GM23248 (cell line): ENCODE measurements around the gene AP3B1. TPM values are rescaled to one million over a fixed set of nuclear protein-coding genes. Genes with fewer than 3 reads are reported as not detected.

Experiments
- DNase-seq: peaks from one replicate; pipeline ENCODE4 v3.0.0-alpha.2; 2015
- H2AFZ ChIP-seq: fragments of 200-600 bp; sonication (generic); 2 replicates; pipeline ENCODE4 v1.6.1; 2016; ENCODE audit warnings: antibody characterized with exemption
- H3F3A ChIP-seq: fragments of 200-600 bp; sonication (generic); 2 replicates; pipeline ENCODE4 v1.6.1; 2016; ENCODE audit warnings: mild to moderate bottlenecking, antibody characterized with exemption, mixed run types; ENCODE audit not compliant: insufficient read depth
- H3K27ac ChIP-seq: fragments of 200-600 bp; sonication (generic); 2 replicates; pipeline ENCODE4 v1.5.1; 2016; ENCODE audit warnings: mild to moderate bottlenecking
- H3K27me3 ChIP-seq: fragments of 200-600 bp; sonication (generic); replicated peaks from 2 replicates; pipeline ENCODE4 v1.6.1; 2016; ENCODE audit warnings: mild to moderate bottlenecking; ENCODE audit not compliant: insufficient read depth
- H3K36me3 ChIP-seq: fragments of 200-600 bp; sonication (generic); 2 replicates; pipeline ENCODE4 v1.6.1; 2016; ENCODE audit warnings: low read depth, mild to moderate bottlenecking
- H3K4me1 ChIP-seq: fragments of 200-600 bp; sonication (generic); 2 replicates; pipeline ENCODE4 v1.6.1; 2016; ENCODE audit warnings: mild to moderate bottlenecking; ENCODE audit not compliant: insufficient read depth
- H3K4me2 ChIP-seq: fragments of 200-600 bp; sonication (generic); one replicate; pipeline ENCODE4 v1.6.1; 2016; ENCODE audit warnings: mild to moderate bottlenecking; ENCODE audit not compliant: unreplicated experiment
- H3K4me3 ChIP-seq: fragments of 200-600 bp; sonication (generic); 2 replicates; pipeline ENCODE4 v1.5.1; 2016; ENCODE audit warnings: mild to moderate bottlenecking
- H3K79me2 ChIP-seq: fragments of 200-600 bp; sonication (generic); 2 replicates; pipeline ENCODE4 v1.6.1; 2016; ENCODE audit warnings: mild to moderate bottlenecking; ENCODE audit not compliant: insufficient read depth
- H3K9ac ChIP-seq: fragments of 200-600 bp; sonication (generic); 2 replicates; pipeline ENCODE4 v1.6.1; 2016; ENCODE audit warnings: mild to moderate bottlenecking
- H3K9me2 ChIP-seq: fragments of 200-600 bp; sonication (generic); 2 replicates; pipeline ENCODE4 v1.6.1; 2016; ENCODE audit warnings: mixed run types, mild to moderate bottlenecking, moderate library complexity; ENCODE audit not compliant: insufficient read depth
- H3K9me3 ChIP-seq: fragments of 200-600 bp; sonication (generic); one replicate; pipeline ENCODE4 v1.6.1; 2017; ENCODE audit warnings: low read depth
- H4K20me1 ChIP-seq: fragments of 200-600 bp; sonication (generic); 2 replicates; pipeline ENCODE4 v1.6.0; 2016; ENCODE audit not compliant: insufficient read depth
- EZH2 ChIP-seq: fragments of 200-600 bp; sonication (generic); IDR thresholded peaks from 2 replicates; pipeline ENCODE4 v1.6.1; 2018; ENCODE audit warnings: antibody characterized with exemption, mild to moderate bottlenecking; ENCODE audit not compliant: insufficient read depth, poor library complexity, severe bottlenecking
- EZH2phosphoT487 ChIP-seq: fragments of 200-600 bp; sonication (generic); IDR thresholded peaks from 2 replicates; pipeline ENCODE4 v1.6.1; 2018; ENCODE audit warnings: antibody characterized with exemption, moderate library complexity, mild to moderate bottlenecking, low read depth; ENCODE audit not compliant: insufficient read depth
- WGBS, 2 experiments: methylation state at CpG; one replicate each; pipeline ENCODE4 v1.1.6; 2015 to 2017; ENCODE audit warnings: low lambda C conversion rate in 2 of 2, low coverage in 1 of 2; ENCODE audit errors: missing lambda C conversion rate in 2 of 2; 5-methylcytosine and 5-hydroxymethylcytosine counted together
- in situ Hi-C: fragments of 300-500 bp; cut with MboI; formaldehyde crosslinking; loops from 2 replicates; pipeline ENCODE4 v1.15.0; 2020
- polyA plus RNA-seq: library from polyadenylated mRNA; unstranded; fragments of >200 nt; fragmentation: Nextera tagmentation; extraction: Ambion mirVana; gene quantifications from 2 replicates; pipeline ENCODE4 v1.2.1, GENCODE V29; 2016
- total RNA-seq: library from RNA; depleted of rRNA; stranded (reverse); fragments of >200 nt; shearing (Covaris generic); gene quantifications from 2 replicates; pipeline ENCODE4 v1.2.3, GENCODE V29; 2014

AP3B1 gene
- total and polyA plus RNA-seq, 2 experiments from 2014 or later, result 40.3 to 49.7 TPM

- H3K27me3 ChIP-seq, result no peaks in the 10 kb centered on the region
- H3K4me2 ChIP-seq, result no peak overlapping the region
- H3K4me1 ChIP-seq, result no peaks in the 10 kb centered on the region
- H3K79me2 ChIP-seq, result peaks cover 97% of the 10 kb centered on the region
- no peaks in the 10 kb centered on the region for H3F3A ChIP-seq
- H3K9me2 ChIP-seq, result no peaks in the 10 kb centered on the region
- TF ChIP-seq EZH2, result no peak
- TF ChIP-seq EZH2phosphoT487, result no peak
- H3K4me3 ChIP-seq, result no peak overlapping the region
- H4K20me1 ChIP-seq, result peaks cover 11% of the 10 kb centered on the region; the same call in 1 of the 2 replicates
- H3K9ac ChIP-seq, result no peak overlapping the region
- no peaks in the 10 kb centered on the region for H3K9me3 ChIP-seq
- no peak overlapping the region for H3K27ac ChIP-seq
- no peak overlapping the region for H2AFZ ChIP-seq
- peak; percentile 8 for DNase-seq
- no peaks in the 10 kb centered on the region; the same call in 1 of the 2 replicates for H3K36me3 ChIP-seq
- in situ Hi-C loops, result no loop called here
These were observed 18.4 kb downstream of the AP3B1 start for GRCh38 chr5:78275998-78276543.

- Histone ChIP-seq H3K9me3 (no peaks in the 10 kb centered on the region), H3K4me2 (no peak overlapping the region), H4K20me1 (peaks cover 11% of the 10 kb centered on the region; the same call in 1 of the 2 replicates), H3K9me2 (no peaks in the 10 kb centered on the region), H3K9ac (no peak overlapping the region), H2AFZ (no peak overlapping the region), H3K4me1 (no peaks in the 10 kb centered on the region), H3K4me3 (no peak overlapping the region), H3K36me3 (no peaks in the 10 kb centered on the region; the same call in 1 of the 2 replicates), H3K27me3 (no peaks in the 10 kb centered on the region), H3F3A (no peaks in the 10 kb centered on the region), H3K79me2 (peaks cover 98% of the 10 kb centered on the region), H3K27ac (no peak overlapping the region)
- TF ChIP-seq EZH2phosphoT487 (no peak), EZH2 (no peak)
- in situ Hi-C loops, result no loop called here
- WGBS, 2 experiments, result 100% methylated on average over 1 of the region's 1 CpG
- no peak for DNase-seq
These were observed 19.8 kb downstream of the AP3B1 start for GRCh38 chr5:78274540-78275197.

- Histone ChIP-seq H3F3A (no peaks in the 10 kb centered on the region), H3K9me3 (no peaks in the 10 kb centered on the region), H2AFZ (no peak overlapping the region), H3K4me1 (0 out of 2 replicates have a peak, but pooled peaks cover 4% of the 10 kb centered on the region), H3K27me3 (no peaks in the 10 kb centered on the region), H3K9me2 (no peaks in the 10 kb centered on the region), H3K4me2 (no peak overlapping the region), H3K79me2 (peaks cover 99% of the 10 kb centered on the region), H3K4me3 (no peak overlapping the region), H3K36me3 (no peaks in the 10 kb centered on the region; the same call in 1 of the 2 replicates), H4K20me1 (peaks cover 20% of the 10 kb centered on the region; the same call in 1 of the 2 replicates), H3K27ac (no peak overlapping the region), H3K9ac (no peak overlapping the region)
- in situ Hi-C loops, result no loop called here
- WGBS, 2 experiments, result 33 to 43% methylated on average over 1 of the region's 1 CpG
- no peak for TF ChIP-seq EZH2phosphoT487
- no peak for TF ChIP-seq EZH2
- DNase-seq, result no peak
These were observed 21.1 kb downstream of the AP3B1 start for GRCh38 chr5:78273436-78273835.

GRCh38 chr5:78271766-78272165 lies 22.7 kb downstream of the AP3B1 start:
- TF ChIP-seq EZH2, result no peak
- no peak for TF ChIP-seq EZH2phosphoT487
- in situ Hi-C loops, result no loop called here
- H2AFZ ChIP-seq, result no peak overlapping the region
- no peak overlapping the region for H3K4me2 ChIP-seq
- H3K79me2 ChIP-seq, result peaks cover 100% of the 10 kb centered on the region
- H3K4me3 ChIP-seq, result no peak overlapping the region
- H3K9me2 ChIP-seq, result no peaks in the 10 kb centered on the region
- no peak overlapping the region for H3K27ac ChIP-seq
- H3K9ac ChIP-seq, result no peak overlapping the region
- H3K36me3 ChIP-seq, result no peaks in the 10 kb centered on the region
- 0 out of 2 replicates have a peak, but pooled peaks cover 8% of the 10 kb centered on the region for H3K4me1 ChIP-seq
- WGBS, 2 experiments, result 95 to 98% methylated on average over 4 of the region's 4 CpGs
- no peak for DNase-seq
- H3K9me3 ChIP-seq, result no peaks in the 10 kb centered on the region
- no peaks in the 10 kb centered on the region for H3F3A ChIP-seq
- no peaks in the 10 kb centered on the region for H3K27me3 ChIP-seq
- peaks cover 20% of the 10 kb centered on the region; the same call in 1 of the 2 replicates for H4K20me1 ChIP-seq
